ENCODE measurements around the gene R3HDM4.

Gene R3HDM4

DNA sequence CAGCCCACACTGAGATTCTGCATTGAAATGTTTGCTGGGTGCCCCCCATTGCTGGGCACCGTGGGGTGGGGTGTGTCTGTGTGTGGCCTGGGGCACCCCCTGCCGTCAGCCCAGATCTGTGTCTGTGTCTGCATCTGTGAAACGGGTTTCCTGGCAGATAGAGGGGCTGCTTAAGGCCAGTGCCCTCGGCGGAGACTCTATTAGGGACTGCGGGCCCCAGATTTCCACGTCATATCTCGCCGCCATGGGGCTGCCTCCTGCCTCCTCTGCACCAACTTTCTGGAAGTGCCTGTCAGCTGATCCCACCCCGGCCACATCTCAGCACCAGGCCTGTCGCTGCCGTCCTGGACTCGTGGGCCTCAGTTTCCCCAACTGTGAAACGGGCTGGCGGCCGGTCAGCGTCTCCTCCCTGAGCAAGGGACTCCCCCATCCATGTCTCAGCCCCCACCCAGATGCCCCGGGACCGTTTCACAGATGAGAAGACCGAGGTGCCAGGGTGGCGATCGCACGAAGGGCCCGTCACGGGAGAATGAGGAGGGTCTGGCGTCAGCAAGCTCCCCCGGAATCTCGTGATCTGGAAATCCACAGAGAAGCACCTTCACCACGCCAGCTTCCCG, 34.2 kb upstream of the R3HDM4 start:
- H3K36me3 ChIP-seq (ENCODE audit: control insufficient read depth in 4 of 4, insufficient read depth in 4 of 4, low read length in 3 of 4): peaks cover 0 to 19% (median 3%) of the 10 kb centered on the region in 4 experiments
- H3K4me1 ChIP-seq (ENCODE audit: control extremely low read depth in 1 of 4, control insufficient read depth in 4 of 4, insufficient read depth in 4 of 4, low read length in 3 of 4): peaks cover 0 to 53% (median 40%) of the 10 kb centered on the region in 4 experiments
- peak overlapping the region in 2 of 7 experiments; percentile 11 to 28 for H3K4me3 ChIP-seq (ENCODE audit: control insufficient read depth in 1 of 7, extremely low read depth in 1 of 7, insufficient read depth in 4 of 7, low read depth in 2 of 7, low read length in 6 of 7)
- H3K27ac ChIP-seq (ENCODE audit: insufficient read depth in 1 of 2, low read depth in 1 of 2, low read length in 2 of 2, poor library complexity in 1 of 2, severe bottlenecking in 2 of 2): no peak overlapping the region
- ChIA-PET CTCF (interaction anchor here (0.5 to 2.1 kb wide), 6 partner anchors 12 to 85 kb away, joined by 3 to 10 read pairs (median 3); no protein-coding TSS in a partner anchor), POLR2A (interaction anchor here (0.6 to 1.3 kb wide), 3 partner anchors 13 to 31 kb away, joined by 3 to 5 read pairs (median 5); no protein-coding TSS in a partner anchor)
- no peaks in the 10 kb centered on the region for H3K27me3 ChIP-seq (replicated peaks in 2 of 5; ENCODE audit: control insufficient read depth in 4 of 5, insufficient read depth in 5 of 5, low read length in 4 of 5)
- H3K9me3 ChIP-seq (ENCODE audit: control extremely low read depth in 1 of 5, control insufficient read depth in 4 of 5, insufficient read depth in 2 of 5, low read depth in 1 of 5, low read length in 4 of 5): no peaks in the 10 kb centered on the region
- no peak for DNase-seq
- WGBS (ENCODE audit: insufficient coverage): 51% methylated on average over 28 of the region's 30 CpGs

DNA sequence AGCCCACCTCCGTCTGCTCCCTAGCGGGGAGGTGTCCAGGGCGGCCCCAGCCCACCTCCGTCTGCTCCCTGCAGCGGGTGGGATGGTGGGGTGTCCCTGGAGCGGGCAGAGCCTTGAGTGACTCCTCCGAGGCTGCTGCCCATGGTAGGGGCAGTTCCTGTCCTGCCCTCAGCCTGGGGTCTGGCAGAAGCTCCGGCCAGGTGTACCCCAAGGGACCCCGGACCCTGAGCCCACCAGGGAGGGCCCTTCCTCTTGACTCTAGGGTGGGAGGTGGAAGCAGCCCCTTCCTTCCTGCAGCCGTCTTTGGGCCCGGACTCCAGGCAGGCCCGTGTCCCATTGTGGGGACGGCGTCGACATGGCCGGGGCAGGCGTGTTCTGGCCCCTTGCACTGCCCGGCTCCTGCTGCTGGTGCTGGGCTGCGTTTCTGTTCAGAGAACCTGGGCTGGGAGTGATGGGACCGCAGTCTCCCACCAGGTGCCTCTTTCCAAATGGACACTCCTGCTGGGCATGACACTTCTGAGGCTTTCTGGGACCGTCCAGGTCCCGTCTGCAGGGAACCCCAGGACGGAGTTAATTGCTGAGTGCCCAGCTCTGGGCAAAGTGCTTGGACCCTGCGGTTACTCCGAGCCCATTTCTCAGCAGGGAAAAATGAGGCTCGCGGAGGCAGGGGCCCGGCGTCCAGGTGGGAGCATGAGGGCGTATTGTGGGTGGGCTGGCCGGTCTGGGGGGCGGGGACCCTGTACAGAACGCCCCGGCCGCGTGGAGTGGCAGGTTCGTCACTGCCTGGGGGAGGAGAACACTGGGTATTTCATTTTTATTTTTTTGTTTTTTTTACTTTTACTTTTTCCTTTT, 32.6 kb upstream of the R3HDM4 start:
- DNase-seq: no peak
- Histone ChIP-seq H3K4me3 (ENCODE audit: control insufficient read depth in 1 of 7, extremely low read depth in 1 of 7, insufficient read depth in 4 of 7, low read depth in 2 of 7, low read length in 6 of 7) (no peak overlapping the region), H3K4me1 (ENCODE audit: control extremely low read depth in 1 of 4, control insufficient read depth in 4 of 4, insufficient read depth in 4 of 4, low read length in 3 of 4) (peaks cover 0 to 56% (median 54%) of the 10 kb centered on the region in 4 experiments), H3K27me3 (replicated peaks in 2 of 5; ENCODE audit: control insufficient read depth in 4 of 5, insufficient read depth in 5 of 5, low read length in 4 of 5) (no peaks in the 10 kb centered on the region), H3K36me3 (ENCODE audit: control insufficient read depth in 4 of 4, insufficient read depth in 4 of 4, low read length in 3 of 4) (peaks cover 0 to 31% (median 3%) of the 10 kb centered on the region in 4 experiments), H3K27ac (ENCODE audit: insufficient read depth in 1 of 2, low read depth in 1 of 2, low read length in 2 of 2, poor library complexity in 1 of 2, severe bottlenecking in 2 of 2) (no peak overlapping the region), H3K9me3 (ENCODE audit: control extremely low read depth in 1 of 5, control insufficient read depth in 4 of 5, insufficient read depth in 2 of 5, low read depth in 1 of 5, low read length in 4 of 5) (no peaks in the 10 kb centered on the region)
- CTCF ChIA-PET: interaction anchor here (1.0 to 2.1 kb wide), 4 partner anchors 10 to 24 kb away, joined by 3 to 10 read pairs (median 3); no protein-coding TSS in a partner anchor
- POLR2A ChIA-PET: no interaction called here
- 95% methylated on average over 27 of the region's 37 CpGs for WGBS (ENCODE audit: insufficient coverage)

DNA sequence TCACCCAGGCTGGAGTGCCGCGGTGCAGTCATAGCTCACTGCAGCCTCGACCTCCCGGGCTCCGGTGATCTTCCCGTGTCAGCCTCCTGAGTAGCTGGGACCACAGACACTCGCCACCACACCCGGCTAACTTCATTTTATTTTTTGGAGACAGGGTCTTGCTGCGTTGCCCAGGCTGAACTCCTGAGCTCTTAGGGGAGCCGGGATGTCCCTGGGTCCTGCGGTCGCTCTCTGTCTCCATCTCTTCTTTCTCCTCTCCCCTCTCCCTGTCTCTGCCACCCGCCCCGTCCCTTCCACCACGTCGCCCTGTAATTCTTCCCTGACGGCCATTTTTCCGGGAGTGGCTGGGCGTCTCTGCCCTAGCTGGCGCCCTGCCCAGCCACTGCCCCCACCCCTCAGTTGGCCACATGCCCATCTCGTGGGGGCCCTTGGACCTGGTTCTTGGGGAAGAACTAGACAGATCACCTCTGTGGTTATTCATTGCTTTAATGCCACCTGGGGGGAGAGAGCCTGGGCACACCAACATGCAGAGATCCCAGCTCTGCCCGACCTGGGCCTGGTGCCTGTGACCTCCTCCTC, 31.7 kb upstream of the R3HDM4 start:
- no peaks in the 10 kb centered on the region for H3K9me3 ChIP-seq (ENCODE audit: control extremely low read depth in 1 of 5, control insufficient read depth in 4 of 5, insufficient read depth in 2 of 5, low read depth in 1 of 5, low read length in 4 of 5)
- H3K27ac ChIP-seq (ENCODE audit: insufficient read depth in 1 of 2, low read depth in 1 of 2, low read length in 2 of 2, poor library complexity in 1 of 2, severe bottlenecking in 2 of 2): no peak overlapping the region
- CTCF ChIA-PET: interaction anchor here (1.0 to 1.3 kb wide), 2 partner anchors 12 to 25 kb away, joined by 3 read pairs; no protein-coding TSS in a partner anchor
- WGBS (ENCODE audit: insufficient coverage): 85% methylated on average over 20 of the region's 22 CpGs
- DNase-seq: no peak
- H3K4me3 ChIP-seq (ENCODE audit: control insufficient read depth in 1 of 7, extremely low read depth in 1 of 7, insufficient read depth in 4 of 7, low read depth in 2 of 7, low read length in 6 of 7): no peak overlapping the region
- H3K4me1 ChIP-seq (ENCODE audit: control extremely low read depth in 1 of 4, control insufficient read depth in 4 of 4, insufficient read depth in 4 of 4, low read length in 3 of 4): peaks cover 0 to 65% (median 60%) of the 10 kb centered on the region in 4 experiments
- no peaks in the 10 kb centered on the region for H3K27me3 ChIP-seq (replicated peaks in 2 of 5; ENCODE audit: control insufficient read depth in 4 of 5, insufficient read depth in 5 of 5, low read length in 4 of 5)
- POLR2A ChIA-PET: no interaction called here
- H3K36me3 ChIP-seq (ENCODE audit: control insufficient read depth in 4 of 4, insufficient read depth in 4 of 4, low read length in 3 of 4): peaks cover 0 to 38% (median 3%) of the 10 kb centered on the region in 4 experiments

DNA sequence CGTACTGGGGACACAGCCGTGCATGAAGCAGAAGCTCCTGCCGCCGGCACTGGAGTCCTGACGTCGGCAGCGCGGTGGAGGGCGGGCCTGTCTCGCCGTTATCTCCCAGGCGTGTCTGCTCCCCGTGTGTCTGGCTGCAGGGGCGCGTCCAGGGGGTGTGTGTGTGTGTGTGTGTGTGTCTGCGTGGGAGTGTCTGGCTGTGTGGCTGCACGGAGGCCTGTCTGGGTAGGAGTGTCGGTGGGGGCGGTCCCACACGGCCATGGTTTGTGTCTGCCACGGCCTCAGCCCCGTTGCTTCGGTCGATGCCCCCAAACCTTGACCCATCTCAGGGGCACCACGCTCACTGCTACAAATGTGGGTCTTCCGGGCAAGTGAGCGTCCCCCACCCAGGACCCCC, 31.1 kb upstream of the R3HDM4 start:
- H3K9me3 ChIP-seq (ENCODE audit: control extremely low read depth in 1 of 5, control insufficient read depth in 4 of 5, insufficient read depth in 2 of 5, low read depth in 1 of 5, low read length in 4 of 5): no peaks in the 10 kb centered on the region
- 91% methylated on average over 24 of the region's 27 CpGs for WGBS (ENCODE audit: insufficient coverage)
- ChIA-PET CTCF (no interaction called here), POLR2A (no interaction called here)
- peaks cover 0 to 44% (median 3%) of the 10 kb centered on the region in 4 experiments for H3K36me3 ChIP-seq (ENCODE audit: control insufficient read depth in 4 of 4, insufficient read depth in 4 of 4, low read length in 3 of 4)
- no peak overlapping the region for H3K4me3 ChIP-seq (ENCODE audit: control insufficient read depth in 1 of 7, extremely low read depth in 1 of 7, insufficient read depth in 4 of 7, low read depth in 2 of 7, low read length in 6 of 7)
- DNase-seq: peak in 2 of 3 donors; percentile 62 to 81
- H3K27me3 ChIP-seq (replicated peaks in 2 of 5; ENCODE audit: control insufficient read depth in 4 of 5, insufficient read depth in 5 of 5, low read length in 4 of 5): no peaks in the 10 kb centered on the region
- no peak overlapping the region for H3K27ac ChIP-seq (ENCODE audit: insufficient read depth in 1 of 2, low read depth in 1 of 2, low read length in 2 of 2, poor library complexity in 1 of 2, severe bottlenecking in 2 of 2)
- H3K4me1 ChIP-seq (ENCODE audit: control extremely low read depth in 1 of 4, control insufficient read depth in 4 of 4, insufficient read depth in 4 of 4, low read length in 3 of 4): peaks cover 0 to 67% (median 60%) of the 10 kb centered on the region in 4 experiments

DNA sequence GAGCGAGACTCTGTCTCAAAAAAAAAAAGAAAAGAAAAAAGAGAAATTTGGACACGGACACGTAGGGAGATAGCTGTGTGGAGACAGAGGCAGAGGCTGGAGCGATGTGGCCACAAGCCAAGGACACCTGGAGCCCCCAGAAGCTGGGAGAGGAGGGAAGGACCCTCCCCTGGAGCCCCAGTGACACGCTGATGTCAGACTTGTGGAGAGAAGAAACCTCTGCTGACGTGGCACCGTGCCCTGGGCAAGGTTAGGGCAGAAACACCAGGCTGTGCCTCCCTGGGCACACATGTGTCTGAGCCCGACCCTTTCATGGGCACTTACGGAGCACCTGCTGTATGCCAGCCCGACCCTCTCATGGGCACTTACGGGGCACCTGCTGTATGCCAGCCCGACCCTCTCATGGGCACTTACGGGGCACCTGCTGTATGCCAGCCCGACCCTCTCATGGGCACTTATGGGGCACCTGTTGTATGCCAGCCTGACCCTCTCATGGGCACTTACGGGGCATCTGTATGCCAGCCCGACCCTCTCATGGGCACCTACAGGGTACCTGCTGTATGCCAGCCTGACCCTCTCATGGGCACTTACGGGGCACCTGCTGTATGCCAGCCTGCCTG, 30.6 kb upstream of the R3HDM4 start:
- CTCF ChIA-PET: interaction anchor here (1.0 to 2.5 kb wide), 3 partner anchors 10 to 21 kb away, joined by 3 to 6 read pairs (median 3); no protein-coding TSS in a partner anchor
- 95% methylated on average over 15 of the region's 17 CpGs for WGBS (ENCODE audit: insufficient coverage)
- Histone ChIP-seq H3K27me3 (replicated peaks in 2 of 5; ENCODE audit: control insufficient read depth in 4 of 5, insufficient read depth in 5 of 5, low read length in 4 of 5) (no peaks in the 10 kb centered on the region), H3K4me1 (ENCODE audit: control extremely low read depth in 1 of 4, control insufficient read depth in 4 of 4, insufficient read depth in 4 of 4, low read length in 3 of 4) (peaks cover 0 to 63% (median 57%) of the 10 kb centered on the region in 4 experiments), H3K27ac (ENCODE audit: insufficient read depth in 1 of 2, low read depth in 1 of 2, low read length in 2 of 2, poor library complexity in 1 of 2, severe bottlenecking in 2 of 2) (no peak overlapping the region), H3K36me3 (ENCODE audit: control insufficient read depth in 4 of 4, insufficient read depth in 4 of 4, low read length in 3 of 4) (peaks cover 0 to 45% (median 3%) of the 10 kb centered on the region in 4 experiments), H3K4me3 (ENCODE audit: control insufficient read depth in 1 of 7, extremely low read depth in 1 of 7, insufficient read depth in 4 of 7, low read depth in 2 of 7, low read length in 6 of 7) (no peak overlapping the region), H3K9me3 (ENCODE audit: control extremely low read depth in 1 of 5, control insufficient read depth in 4 of 5, insufficient read depth in 2 of 5, low read depth in 1 of 5, low read length in 4 of 5) (no peaks in the 10 kb centered on the region)
- POLR2A ChIA-PET: no interaction called here
- no peak for DNase-seq

DNA sequence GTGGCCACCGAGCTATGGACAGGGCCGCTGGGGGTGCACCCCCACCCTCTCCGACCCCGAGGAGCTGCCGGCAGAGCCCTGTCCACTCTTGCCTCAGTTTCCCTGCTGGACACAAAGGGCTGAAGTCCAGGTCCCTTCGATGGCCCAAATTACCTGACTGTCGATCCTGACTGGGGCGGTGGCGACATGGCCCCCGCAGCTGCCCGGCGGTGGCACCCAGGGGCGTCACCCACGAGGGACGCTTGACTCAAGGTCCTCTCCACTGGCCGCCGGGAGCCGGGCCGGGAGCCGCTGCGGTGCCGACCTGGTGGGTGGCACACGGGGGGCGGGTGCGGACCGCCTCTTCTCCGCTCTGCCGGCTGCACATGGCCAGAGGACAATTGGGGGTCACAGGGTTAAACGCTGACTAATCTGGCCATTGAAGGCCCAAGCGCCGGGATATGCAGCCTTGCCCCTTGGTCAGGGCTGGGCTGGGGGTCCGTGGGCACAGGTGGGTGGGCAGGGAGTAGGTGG, 29.2 kb upstream of the R3HDM4 start:
- Histone ChIP-seq H3K27ac (ENCODE audit: insufficient read depth in 1 of 2, low read depth in 1 of 2, low read length in 2 of 2, poor library complexity in 1 of 2, severe bottlenecking in 2 of 2) (no peak overlapping the region), H3K4me1 (ENCODE audit: control extremely low read depth in 1 of 4, control insufficient read depth in 4 of 4, insufficient read depth in 4 of 4, low read length in 3 of 4) (peaks cover 0 to 51% (median 48%) of the 10 kb centered on the region in 4 experiments), H3K27me3 (replicated peaks in 2 of 5; ENCODE audit: control insufficient read depth in 4 of 5, insufficient read depth in 5 of 5, low read length in 4 of 5) (no peaks in the 10 kb centered on the region), H3K4me3 (ENCODE audit: control insufficient read depth in 1 of 7, extremely low read depth in 1 of 7, insufficient read depth in 4 of 7, low read depth in 2 of 7, low read length in 6 of 7) (no peak overlapping the region), H3K36me3 (ENCODE audit: control insufficient read depth in 4 of 4, insufficient read depth in 4 of 4, low read length in 3 of 4) (peaks cover 0 to 50% (median 7%) of the 10 kb centered on the region in 4 experiments), H3K9me3 (ENCODE audit: control extremely low read depth in 1 of 5, control insufficient read depth in 4 of 5, insufficient read depth in 2 of 5, low read depth in 1 of 5, low read length in 4 of 5) (no peaks in the 10 kb centered on the region)
- POLR2A ChIA-PET: no interaction called here
- DNase-seq: no peak
- 96% methylated on average over 31 of the region's 32 CpGs for WGBS (ENCODE audit: insufficient coverage)
- CTCF ChIA-PET: interaction anchor here (0.6 to 2.5 kb wide), 3 partner anchors 9 to 40 kb away, joined by 3 to 6 read pairs (median 3); no protein-coding TSS in a partner anchor
